Thoracic aorta (tissue), 2 donors: ENCODE measurements around the gene SSPN. TPM values are rescaled to one million over a fixed set of nuclear protein-coding genes. Genes with fewer than 3 reads are reported as not detected.

ENCODE experiments used
- ATAC-seq: fragments of 150-250 bp; one replicate; pipeline ENCODE4 v1.8.0; 2017; ENCODE audit warnings: low read depth; ENCODE audit not compliant: insufficient number of reproducible peaks, low FRiP score
- DNase-seq: peaks from one replicate; pipeline ENCODE4 v3.0.0-alpha.2; 2020; ENCODE audit warnings: low spot score
- H3K27ac ChIP-seq, 2 donors: fragments of 200-600 bp; sonication (generic); 1 replicate in 1 of 2; 2 replicates in 1 of 2; pipeline ENCODE4 v1.5.1; 2016; ENCODE audit warnings: mild to moderate bottlenecking in 2 of 2, moderate library complexity in 2 of 2
- H3K27me3 ChIP-seq: fragments of 200-600 bp; sonication (generic); replicated peaks from 2 replicates; pipeline ENCODE4 v1.6.0; 2016; ENCODE audit warnings: mild to moderate bottlenecking; ENCODE audit not compliant: insufficient read depth
- H3K36me3 ChIP-seq: fragments of 200-600 bp; sonication (generic); one replicate; pipeline ENCODE4 v1.5.1; 2016
- H3K4me1 ChIP-seq, 2 donors: fragments of 200-600 bp; sonication (generic); 1 replicate in 1 of 2; 2 replicates in 1 of 2; pipeline versions ENCODE4 v1.5.1 to v1.6.0; 2016; ENCODE audit warnings: low read depth in 2 of 2, mild to moderate bottlenecking in 1 of 2; ENCODE audit not compliant: control insufficient read depth in 1 of 2
- H3K4me3 ChIP-seq: fragments of 200-600 bp; sonication (generic); 2 replicates; pipeline ENCODE4 v1.5.1; 2016; ENCODE audit warnings: mild to moderate bottlenecking
- H3K9me3 ChIP-seq: fragments of 200-600 bp; sonication (generic); 2 replicates; pipeline ENCODE4 v1.5.1; 2016
- total RNA-seq, 2 donors: library from RNA; depleted of rRNA; stranded (reverse); fragments of >200 nt; gene quantifications; one replicate each; pipeline versions ENCODE4 v1.1.0 to v1.2.3, GENCODE V29; 2016
- TF ChIP-seq, protein P1 (sequence below): fragments of 200-600 bp; sonication (generic); IDR thresholded peaks from one replicate; pipeline ENCODE4 v1.5.1; 2019; ENCODE audit warnings: antibody characterized with exemption

Gene SSPN
- total RNA-seq, 2 donors from 2014 or later = 36.7 to 50.9 TPM

DNA sequence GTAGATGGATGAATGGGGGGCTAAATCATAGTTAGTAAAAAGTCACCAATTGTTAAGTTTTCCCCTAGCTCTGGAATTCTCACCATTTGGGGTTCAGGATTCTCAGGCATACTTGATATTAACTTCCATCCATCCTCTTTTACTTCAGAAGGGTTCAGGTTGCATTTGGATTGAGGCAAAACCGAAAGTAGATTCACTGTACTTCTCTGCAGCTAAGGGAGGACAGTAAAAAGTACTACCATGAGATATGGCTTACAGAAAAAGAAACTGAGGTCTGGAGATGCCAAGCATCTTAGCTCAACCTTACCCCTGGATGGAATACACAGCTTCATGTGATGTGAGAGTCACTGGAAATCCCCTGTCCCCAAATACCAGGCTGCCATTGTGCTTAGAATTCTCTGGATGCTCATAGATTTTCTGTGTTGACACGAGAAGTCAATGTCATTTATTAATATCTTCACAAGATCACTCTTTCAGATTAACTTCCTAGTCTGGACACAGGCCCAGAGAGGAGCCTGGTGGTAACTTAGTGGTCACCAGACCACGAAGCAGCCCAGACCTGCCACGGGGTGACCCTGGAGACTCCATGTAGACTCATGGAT, 87.1 kb downstream of the SSPN start:
- TF ChIP-seq, protein P1, sequence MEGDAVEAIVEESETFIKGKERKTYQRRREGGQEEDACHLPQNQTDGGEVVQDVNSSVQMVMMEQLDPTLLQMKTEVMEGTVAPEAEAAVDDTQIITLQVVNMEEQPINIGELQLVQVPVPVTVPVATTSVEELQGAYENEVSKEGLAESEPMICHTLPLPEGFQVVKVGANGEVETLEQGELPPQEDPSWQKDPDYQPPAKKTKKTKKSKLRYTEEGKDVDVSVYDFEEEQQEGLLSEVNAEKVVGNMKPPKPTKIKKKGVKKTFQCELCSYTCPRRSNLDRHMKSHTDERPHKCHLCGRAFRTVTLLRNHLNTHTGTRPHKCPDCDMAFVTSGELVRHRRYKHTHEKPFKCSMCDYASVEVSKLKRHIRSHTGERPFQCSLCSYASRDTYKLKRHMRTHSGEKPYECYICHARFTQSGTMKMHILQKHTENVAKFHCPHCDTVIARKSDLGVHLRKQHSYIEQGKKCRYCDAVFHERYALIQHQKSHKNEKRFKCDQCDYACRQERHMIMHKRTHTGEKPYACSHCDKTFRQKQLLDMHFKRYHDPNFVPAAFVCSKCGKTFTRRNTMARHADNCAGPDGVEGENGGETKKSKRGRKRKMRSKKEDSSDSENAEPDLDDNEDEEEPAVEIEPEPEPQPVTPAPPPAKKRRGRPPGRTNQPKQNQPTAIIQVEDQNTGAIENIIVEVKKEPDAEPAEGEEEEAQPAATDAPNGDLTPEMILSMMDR = no peak
- DNase-seq = no peak
- Histone ChIP-seq H3K27ac (no peak overlapping the region), H3K4me1 (peaks cover 7 to 22% of the 10 kb centered on the region in 2 donors), H3K27me3 (no peaks in the 10 kb centered on the region), H3K36me3 (no peaks in the 10 kb centered on the region), H3K4me3 (no peak overlapping the region), H3K9me3 (no peaks in the 10 kb centered on the region)
- ATAC-seq = no peak

DNA sequence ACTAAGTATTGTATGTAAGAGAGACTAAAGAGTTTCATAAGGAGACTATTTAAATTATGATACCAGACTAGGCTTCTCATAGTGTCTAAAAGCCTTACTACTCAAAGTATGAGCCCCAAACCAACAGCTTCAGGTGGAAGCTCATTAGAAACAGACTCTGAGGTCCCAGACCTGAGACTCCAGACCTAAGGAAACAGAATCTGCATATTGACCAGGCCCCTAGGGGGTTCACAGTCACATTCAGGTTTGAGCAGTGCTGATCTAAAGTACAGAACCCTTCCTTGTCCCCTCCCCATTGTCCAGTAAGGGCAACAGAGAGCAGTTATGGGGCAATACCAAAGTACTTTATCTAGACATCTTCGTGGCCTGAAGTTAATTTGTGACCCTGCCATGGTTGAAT, 87.7 kb downstream of the SSPN start:
- H3K27me3 ChIP-seq = no peaks in the 10 kb centered on the region
- no peak overlapping the region for H3K27ac ChIP-seq
- DNase-seq = no peak
- ATAC-seq = no peak
- H3K4me3 ChIP-seq = no peak overlapping the region
- H3K36me3 ChIP-seq = no peaks in the 10 kb centered on the region
- H3K9me3 ChIP-seq = no peaks in the 10 kb centered on the region
- TF ChIP-seq, protein P1 = no peak
- peaks cover 14 to 28% of the 10 kb centered on the region in 2 donors for H3K4me1 ChIP-seq

DNA sequence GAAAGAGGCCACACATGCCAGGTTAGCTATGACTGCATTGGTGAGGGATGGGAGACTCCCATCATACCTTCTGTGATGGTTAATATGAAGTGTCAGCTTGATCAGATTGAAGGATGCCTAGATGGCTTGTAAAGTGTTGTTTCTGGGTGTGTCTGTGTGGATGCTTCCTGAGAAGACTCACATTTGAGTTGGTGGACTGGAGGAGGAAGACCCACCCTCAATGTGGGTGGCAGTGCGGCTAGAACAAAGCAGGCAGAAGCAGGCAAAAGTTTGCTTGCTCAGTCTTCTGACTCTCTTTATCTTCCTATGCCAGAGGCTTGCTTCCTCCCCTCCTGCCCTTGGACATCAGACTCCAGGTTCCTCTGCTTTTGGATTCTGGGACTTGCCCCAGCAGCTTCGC, 88.2 kb downstream of the SSPN start:
- TF ChIP-seq, protein P1 = no peak
- no peak for DNase-seq
- Histone ChIP-seq H3K4me3 (no peak overlapping the region), H3K36me3 (no peaks in the 10 kb centered on the region), H3K9me3 (no peaks in the 10 kb centered on the region), H3K4me1 (peaks cover 17 to 32% of the 10 kb centered on the region in 2 donors), H3K27ac (no peak overlapping the region), H3K27me3 (no peaks in the 10 kb centered on the region)
- no peak for ATAC-seq

DNA sequence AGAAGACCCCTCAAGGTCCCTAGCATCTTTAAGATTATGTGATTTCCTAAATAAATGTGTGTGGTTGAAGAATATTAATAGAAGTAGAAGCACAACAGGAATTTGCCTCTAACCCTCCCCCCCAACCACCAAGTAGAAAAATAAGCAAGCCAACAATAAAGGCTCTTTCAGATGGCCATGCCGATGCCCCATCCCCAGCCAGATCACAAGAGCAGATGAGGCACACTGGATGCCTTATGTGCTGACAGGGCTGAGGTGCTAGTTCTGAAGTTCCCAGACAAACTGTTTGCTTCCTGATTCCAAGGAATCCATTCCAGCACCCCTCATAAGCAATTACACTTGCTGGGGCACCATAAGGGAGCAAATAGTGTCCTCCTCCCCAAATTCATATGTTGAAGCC, 90.0 kb downstream of the SSPN start:
- ATAC-seq = no peak
- Histone ChIP-seq H3K4me3 (no peak overlapping the region), H3K9me3 (no peaks in the 10 kb centered on the region), H3K27ac (no peak overlapping the region), H3K4me1 (peaks cover 17 to 32% of the 10 kb centered on the region in 2 donors), H3K36me3 (no peaks in the 10 kb centered on the region), H3K27me3 (no peaks in the 10 kb centered on the region)
- no peak for DNase-seq
- TF ChIP-seq, protein P1 = no peak

DNA sequence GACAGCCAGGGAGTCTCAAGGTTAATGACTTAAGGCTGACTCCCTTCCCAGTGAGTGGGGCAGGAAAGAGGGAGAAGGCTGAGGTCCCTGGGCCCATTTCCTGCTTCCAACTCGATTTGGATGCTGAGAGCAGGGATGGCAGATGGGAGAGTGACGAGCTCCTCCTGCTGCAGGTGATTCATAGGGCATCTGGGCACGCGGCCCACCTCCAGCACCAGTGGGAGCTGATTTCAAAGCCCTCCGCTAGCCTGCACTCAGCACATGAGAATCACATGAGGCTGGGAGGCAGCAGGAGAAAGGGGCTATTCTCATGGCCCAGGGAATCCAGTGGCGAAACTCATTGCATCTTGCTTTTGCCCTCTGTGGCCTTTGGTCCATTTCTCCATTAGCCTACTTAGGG, 90.8 kb downstream of the SSPN start:
- Histone ChIP-seq H3K4me3 (no peak overlapping the region), H3K27ac (peak overlapping the region in 1 of 2 donors; percentile 91), H3K9me3 (no peaks in the 10 kb centered on the region), H3K36me3 (no peaks in the 10 kb centered on the region), H3K4me1 (peaks cover 17 to 29% of the 10 kb centered on the region in 2 donors), H3K27me3 (no peaks in the 10 kb centered on the region)
- DNase-seq (no peak), ATAC-seq (no peak)
- TF ChIP-seq, protein P1 = no peak
